Upper lobe of right lung (tissue), 1 donor: ENCODE measurements around the gene MYO3A. TPM values are rescaled to one million over a fixed set of nuclear protein-coding genes. Genes with fewer than 3 reads are reported as not detected.
A peak's percentile ranks its signal among the peaks of the same experiment; 100 is the strongest.

Experiments used
- ATAC-seq: fragments of 200-7000 bp; cut with Tn5 transposase; one replicate; pipeline ENCODE4 v1.9.1; 2020; ENCODE audit warnings: mild to moderate bottlenecking, moderate library complexity
- DNase-seq: peaks from one replicate; pipeline ENCODE4 v3.0.0-alpha.2; 2020
- H3K27ac ChIP-seq: fragments of 200-600 bp; one replicate; pipeline ENCODE4 v1.8.0; 2022
- H3K27me3 ChIP-seq: fragments of 200-600 bp; one replicate; pipeline ENCODE4 v1.8.0; 2022; ENCODE audit warnings: mild to moderate bottlenecking
- H3K36me3 ChIP-seq: fragments of 200-600 bp; one replicate; pipeline ENCODE4 v1.8.0; 2022
- H3K4me1 ChIP-seq: fragments of 200-600 bp; one replicate; pipeline ENCODE4 v1.8.0; 2022
- H3K4me3 ChIP-seq: fragments of 200-600 bp; one replicate; pipeline ENCODE4 v1.8.0; 2022; ENCODE audit warnings: mild to moderate bottlenecking
- H3K9me3 ChIP-seq: fragments of 200-600 bp; one replicate; pipeline ENCODE4 v1.8.0; 2022
- intact Hi-C: fragments of 100-400 bp; cut with DNase I; formaldehyde crosslinking; loops from one replicate; pipeline ENCODE4 v1.11.0; 2022
- total RNA-seq: library from RNA; stranded (reverse); fragmentation: NEBNext Ultra II Directional; extraction: Animal tissue kit (Norgen Biotek cat#: 25700); gene quantifications from one replicate; pipeline ENCODE4 v1.2.1, GENCODE V29; 2021
- TF ChIP-seq, protein P1 (sequence below): fragments of 200-600 bp; IDR thresholded peaks from one replicate; pipeline ENCODE4 v1.8.0; 2022; ENCODE audit warnings: antibody characterized with exemption
- donor health status: DM: no; HTN: yes; CAD: no; lungs with severe emphysema.

Gene MYO3A
- total RNA-seq, 1 donor from 2014 or later: 0.06 TPM

DNA sequence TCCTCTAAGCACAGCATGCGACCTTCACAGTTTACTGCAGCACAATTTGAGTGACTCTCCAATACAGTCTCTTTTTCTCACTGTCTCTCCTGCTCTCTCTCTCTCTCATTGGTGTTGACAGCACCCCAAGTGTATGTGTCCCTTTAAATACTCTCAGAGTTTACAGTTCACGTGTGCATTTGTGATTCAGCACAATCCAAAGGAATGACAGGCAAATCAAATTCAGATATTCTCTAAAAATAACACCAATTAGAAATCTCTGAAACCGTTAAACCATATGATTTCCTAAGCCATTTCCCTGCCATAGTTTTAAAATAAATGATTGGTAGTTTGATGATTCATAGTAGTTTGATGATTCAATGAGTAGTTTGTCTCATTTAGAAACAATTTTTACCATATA lies 178.5 kb downstream of the MYO3A start:
- H3K9me3 ChIP-seq: no peaks in the 10 kb centered on the region
- DNase-seq (no peak), ATAC-seq (no peak)
- no peaks in the 10 kb centered on the region for H3K4me1 ChIP-seq
- intact Hi-C loops: no loop called here
- no peak overlapping the region for H3K27ac ChIP-seq
- H3K4me3 ChIP-seq: no peak overlapping the region
- H3K27me3 ChIP-seq: no peaks in the 10 kb centered on the region
- no peaks in the 10 kb centered on the region for H3K36me3 ChIP-seq
- TF ChIP-seq, protein P1, sequence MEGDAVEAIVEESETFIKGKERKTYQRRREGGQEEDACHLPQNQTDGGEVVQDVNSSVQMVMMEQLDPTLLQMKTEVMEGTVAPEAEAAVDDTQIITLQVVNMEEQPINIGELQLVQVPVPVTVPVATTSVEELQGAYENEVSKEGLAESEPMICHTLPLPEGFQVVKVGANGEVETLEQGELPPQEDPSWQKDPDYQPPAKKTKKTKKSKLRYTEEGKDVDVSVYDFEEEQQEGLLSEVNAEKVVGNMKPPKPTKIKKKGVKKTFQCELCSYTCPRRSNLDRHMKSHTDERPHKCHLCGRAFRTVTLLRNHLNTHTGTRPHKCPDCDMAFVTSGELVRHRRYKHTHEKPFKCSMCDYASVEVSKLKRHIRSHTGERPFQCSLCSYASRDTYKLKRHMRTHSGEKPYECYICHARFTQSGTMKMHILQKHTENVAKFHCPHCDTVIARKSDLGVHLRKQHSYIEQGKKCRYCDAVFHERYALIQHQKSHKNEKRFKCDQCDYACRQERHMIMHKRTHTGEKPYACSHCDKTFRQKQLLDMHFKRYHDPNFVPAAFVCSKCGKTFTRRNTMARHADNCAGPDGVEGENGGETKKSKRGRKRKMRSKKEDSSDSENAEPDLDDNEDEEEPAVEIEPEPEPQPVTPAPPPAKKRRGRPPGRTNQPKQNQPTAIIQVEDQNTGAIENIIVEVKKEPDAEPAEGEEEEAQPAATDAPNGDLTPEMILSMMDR: no peak

DNA sequence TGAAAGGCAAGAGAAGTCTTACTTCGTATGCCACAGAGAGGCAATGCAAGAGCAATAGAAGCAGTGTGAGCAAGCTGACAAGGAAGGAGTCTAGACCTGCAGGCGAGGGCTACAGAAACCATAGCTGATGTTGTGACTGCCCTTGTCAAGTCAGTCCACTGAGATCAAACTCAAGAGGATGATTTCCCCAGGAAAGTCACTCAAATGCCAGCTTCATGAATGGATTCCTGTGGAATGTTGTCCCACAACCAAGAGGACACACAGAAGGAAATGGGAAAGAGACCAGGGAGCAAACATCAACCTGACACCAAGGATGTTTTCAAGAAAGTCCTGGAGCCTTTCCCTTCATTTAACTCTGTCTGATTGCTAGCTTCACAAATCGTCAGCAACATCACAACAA lies 204.6 kb downstream of the MYO3A start:
- ATAC-seq: no peak
- H3K27me3 ChIP-seq: no peaks in the 10 kb centered on the region
- H3K36me3 ChIP-seq: no peaks in the 10 kb centered on the region
- TF ChIP-seq, protein P1: no peak
- H3K4me1 ChIP-seq: no peaks in the 10 kb centered on the region
- DNase-seq: no peak
- H3K27ac ChIP-seq: no peak overlapping the region
- no peaks in the 10 kb centered on the region for H3K9me3 ChIP-seq
- no peak overlapping the region for H3K4me3 ChIP-seq
- intact Hi-C loops: no loop called here

DNA sequence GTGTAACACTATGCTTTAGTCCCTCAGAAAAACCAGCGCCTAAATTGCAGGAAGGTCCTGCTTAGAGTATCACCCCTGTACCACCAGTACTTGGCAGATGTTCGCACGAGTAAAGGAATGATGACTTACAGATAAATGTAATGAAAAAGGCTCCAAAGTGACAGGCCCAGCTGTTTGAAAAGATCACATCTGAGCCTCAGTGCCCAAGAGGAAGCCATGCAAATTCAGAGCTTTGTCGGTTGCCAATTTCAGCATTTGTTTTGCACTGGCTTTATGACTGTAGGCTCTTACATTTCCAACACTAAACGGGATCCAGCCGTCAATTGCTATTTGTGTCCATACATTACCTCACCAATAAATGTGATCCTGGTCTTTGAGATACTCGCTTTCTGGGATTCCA lies 222.0 kb downstream of the MYO3A start:
- no peak for ATAC-seq
- Histone ChIP-seq H3K4me3 (no peak overlapping the region), H3K27me3 (no peaks in the 10 kb centered on the region), H3K4me1 (no peaks in the 10 kb centered on the region), H3K9me3 (no peaks in the 10 kb centered on the region), H3K36me3 (no peaks in the 10 kb centered on the region), H3K27ac (no peak overlapping the region)
- DNase-seq: no peak
- intact Hi-C loops: no loop called here
- TF ChIP-seq, protein P1: no peak

DNA sequence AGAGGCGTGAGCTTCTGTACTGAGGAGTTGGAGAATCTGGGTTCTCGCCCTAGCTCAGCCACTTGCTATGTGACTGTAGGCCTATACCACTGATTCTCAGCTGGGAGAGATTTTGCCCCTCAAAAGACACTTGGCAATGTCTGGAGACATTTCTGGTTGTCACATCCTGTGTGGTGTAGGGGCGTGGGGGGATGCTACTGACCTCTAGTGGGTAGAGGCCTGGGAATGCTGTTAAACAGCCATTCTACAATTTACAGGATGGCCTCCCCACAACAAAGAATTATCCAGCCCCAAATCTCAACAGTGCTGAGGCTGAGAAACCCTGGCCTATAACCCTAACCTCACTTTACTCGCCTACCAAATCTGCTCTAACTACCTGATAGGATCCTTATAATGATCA lies 223.7 kb downstream of the MYO3A start:
- Histone ChIP-seq H3K9me3 (no peaks in the 10 kb centered on the region), H3K27me3 (no peaks in the 10 kb centered on the region), H3K27ac (no peak overlapping the region), H3K36me3 (no peaks in the 10 kb centered on the region), H3K4me1 (no peaks in the 10 kb centered on the region), H3K4me3 (no peak overlapping the region)
- no peak for DNase-seq
- TF ChIP-seq, protein P1: no peak
- ATAC-seq: no peak
- intact Hi-C loops: no loop called here

DNA sequence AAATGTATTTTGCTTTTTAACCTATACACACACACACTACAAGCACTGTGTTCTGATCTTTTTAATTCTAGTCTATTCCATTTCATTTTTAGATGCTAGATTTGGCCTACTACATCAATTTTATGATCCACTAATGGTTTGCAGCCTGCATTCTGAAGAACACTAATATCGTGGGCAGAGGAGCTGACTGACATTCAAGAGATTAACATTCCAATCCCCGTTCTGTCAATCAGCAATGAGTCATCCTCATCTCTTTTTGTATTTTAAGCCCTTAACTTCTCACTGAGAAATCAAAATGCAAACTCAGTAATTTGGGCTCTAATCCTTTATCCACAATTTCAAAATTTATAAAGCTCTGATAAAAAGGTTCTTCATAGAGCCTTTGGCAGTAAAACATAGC lies 235.4 kb downstream of the MYO3A start:
- no peaks in the 10 kb centered on the region for H3K9me3 ChIP-seq
- intact Hi-C loops: no loop called here
- DNase-seq: no peak
- no peak for ATAC-seq
- no peak overlapping the region for H3K27ac ChIP-seq
- TF ChIP-seq, protein P1: no peak
- no peak overlapping the region for H3K4me3 ChIP-seq
- no peaks in the 10 kb centered on the region for H3K4me1 ChIP-seq
- H3K27me3 ChIP-seq: no peaks in the 10 kb centered on the region
- no peaks in the 10 kb centered on the region for H3K36me3 ChIP-seq

DNA sequence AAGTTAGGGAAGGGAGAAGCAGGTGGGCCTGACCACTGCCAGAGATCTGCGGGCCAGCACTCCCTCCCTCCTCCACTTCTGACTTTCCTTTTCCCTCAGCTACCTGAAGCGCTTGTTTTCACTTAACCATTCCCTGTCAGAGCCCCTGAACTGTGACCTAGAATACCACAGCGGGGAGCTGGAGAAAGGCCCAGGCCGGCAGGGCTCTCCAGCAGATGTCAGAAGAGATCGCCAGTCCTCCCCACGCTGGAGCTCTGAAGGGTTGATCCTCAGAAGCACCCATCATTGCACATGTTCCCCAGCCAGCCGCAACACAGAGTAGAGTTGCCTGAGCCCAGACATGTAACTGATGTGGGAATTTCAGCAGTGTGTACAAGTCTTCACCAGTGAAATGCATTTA lies 238.1 kb downstream of the MYO3A start:
- Histone ChIP-seq H3K4me3 (no peak overlapping the region), H3K4me1 (no peaks in the 10 kb centered on the region), H3K36me3 (no peaks in the 10 kb centered on the region), H3K27ac (no peak overlapping the region), H3K9me3 (no peaks in the 10 kb centered on the region), H3K27me3 (no peaks in the 10 kb centered on the region)
- ATAC-seq (no peak), DNase-seq (peak; percentile 54)
- intact Hi-C loops: no loop called here
- TF ChIP-seq, protein P1: no peak
